ENCODE results near the gene CHRM4.

DNA sequence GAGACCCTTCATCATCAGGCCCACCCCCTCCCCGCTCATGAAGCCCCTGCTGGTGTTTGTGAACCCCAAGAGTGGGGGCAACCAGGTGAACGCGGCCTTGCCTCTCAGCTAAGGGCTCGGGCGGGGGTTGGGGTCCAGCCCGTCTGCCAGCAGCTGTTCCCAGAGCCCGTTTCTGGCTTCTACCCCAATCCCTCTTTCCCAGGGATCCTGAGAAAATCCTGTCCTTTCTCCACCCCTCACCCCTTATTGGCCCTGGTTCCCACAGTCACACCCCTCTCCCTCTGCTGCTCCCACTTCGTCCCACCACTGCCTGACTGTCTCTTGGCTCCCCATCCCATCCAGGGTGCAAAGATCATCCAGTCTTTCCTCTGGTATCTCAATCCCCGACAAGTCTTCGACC is 19.5 kb downstream of the CHRM4 start:
- TF ChIP-seq YY1 (IDR thresholded peaks at IDR 0.05; ENCODE audit: insufficient read depth, insufficient read length) (no peak), ZNF274 (IDR thresholded peaks at IDR 0.05; ENCODE audit: low read depth, low read length) (no peak)

All from NT2/D1 (cell line).